ENCODE measurements around the gene IL4R. TPM values are rescaled to one million over a fixed set of nuclear protein-coding genes. Genes with fewer than 3 reads are reported as not detected.

The IL4R gene
- total and polyA plus RNA-seq, 10 donors, result 39.3 to 319 (median 160) TPM

GRCh38 chr16:27304881-27305745, 8.7 kb upstream of the IL4R start:
- H3K27ac ChIP-seq, result peak overlapping the region; percentile 7 to 86 (median 78)
- peak overlapping the region in 1 of 8 donors; percentile 10 for H3K4me3 ChIP-seq
- DNase-seq, result no peak
- H3K36me3 ChIP-seq, result no peaks in the 10 kb centered on the region
- no peak for TF ChIP-seq CTCF (IDR thresholded peaks at IDR 0.05 in 8 of 11, conservative IDR thresholded peaks at IDR 0.05 in 3 of 11)
- intact Hi-C loops (cut with DNase I; ENCODE audit: low total_unique reads), result no loop called here
- H3K4me1 ChIP-seq, result peaks cover 0 to 59% (median 9%) of the 10 kb centered on the region in 6 donors
- H3K27me3 ChIP-seq (replicated peaks in 1 of 7), result no peaks in the 10 kb centered on the region
- 61 to 77% (median 67%) methylated on average over 5 of the region's 5 CpGs for WGBS, 5 donors
- H3K9me3 ChIP-seq, result no peaks in the 10 kb centered on the region

GRCh38 chr16:27305839-27306442, 7.8 kb upstream of the IL4R start:
- Histone ChIP-seq H3K4me3 (peak overlapping the region in 1 of 8 donors; percentile 10), H3K9me3 (no peaks in the 10 kb centered on the region), H3K27me3 (replicated peaks in 1 of 7) (no peaks in the 10 kb centered on the region), H3K27ac (peak overlapping the region in 7 of 8 donors; percentile 48 to 86 (median 78)), H3K36me3 (no peaks in the 10 kb centered on the region), H3K4me1 (peaks cover 0 to 59% (median 11%) of the 10 kb centered on the region in 6 donors)
- 90 to 99% (median 95%) methylated on average over 9 of the region's 9 CpGs for WGBS, 5 donors
- no peak for TF ChIP-seq POLR2AphosphoS5 (IDR thresholded peaks at IDR 0.05)
- no peak for TF ChIP-seq POLR2A (IDR thresholded peaks at IDR 0.05)
- no peak for TF ChIP-seq CTCF (IDR thresholded peaks at IDR 0.05 in 8 of 11, conservative IDR thresholded peaks at IDR 0.05 in 3 of 11)
- intact Hi-C loops (cut with DNase I; ENCODE audit: low total_unique reads), result no loop called here
- no peak for DNase-seq

- Histone ChIP-seq H3K27ac (no peak overlapping the region), H3K27me3 (replicated peaks in 1 of 7) (no peaks in the 10 kb centered on the region), H3K4me1 (peaks cover 5 to 59% (median 26%) of the 10 kb centered on the region in 6 donors), H3K36me3 (no peaks in the 10 kb centered on the region), H3K4me3 (no peak overlapping the region), H3K9me3 (no peaks in the 10 kb centered on the region)
- TF ChIP-seq POLR2AphosphoS5 (IDR thresholded peaks at IDR 0.05) (no peak), POLR2A (IDR thresholded peaks at IDR 0.05) (no peak), CTCF (IDR thresholded peaks at IDR 0.05 in 8 of 11, conservative IDR thresholded peaks at IDR 0.05 in 3 of 11) (no peak)
- intact Hi-C loops (cut with DNase I; ENCODE audit: low total_unique reads), result no loop called here
- DNase-seq, result no peak
- 55 to 95% (median 80%) methylated on average over 1 of the region's 1 CpG for WGBS, 5 donors
Observed at GRCh38 chr16:27308792-27309191, 5.0 kb upstream of the IL4R start.

Measured in spleen (tissue), 11 donors.